Mucosa of rectum (tissue), 2 donors: ENCODE results near the gene LMCD1.

ENCODE experiments used
- H3K27ac ChIP-seq, 2 donors: one replicate each; pipeline ENCODE4 v1.7.0; 2013; ENCODE audit warnings: inconsistent platforms in 2 of 2, low read depth in 2 of 2, low read length in 2 of 2
- H3K27me3 ChIP-seq, 2 donors: one replicate each; pipeline ENCODE4 v1.7.0; 2013; ENCODE audit warnings: low read length in 2 of 2; ENCODE audit not compliant: control insufficient read depth in 2 of 2, insufficient read depth in 2 of 2
- H3K36me3 ChIP-seq, 2 donors: one replicate each; pipeline ENCODE4 v1.7.0; 2013; ENCODE audit warnings: low read length in 2 of 2; ENCODE audit not compliant: control insufficient read depth in 2 of 2, insufficient read depth in 2 of 2
- H3K4me1 ChIP-seq, 2 donors: one replicate each; pipeline ENCODE4 v1.7.0; 2013; ENCODE audit warnings: low read length in 2 of 2, mild to moderate bottlenecking in 1 of 2; ENCODE audit not compliant: control insufficient read depth in 2 of 2, insufficient read depth in 2 of 2
- H3K4me3 ChIP-seq, 2 donors: one replicate each; pipeline ENCODE4 v1.7.0; 2013; ENCODE audit warnings: low read length in 2 of 2
- H3K9ac ChIP-seq, 2 donors: one replicate each; pipeline ENCODE4 v1.7.0; 2013; ENCODE audit warnings: low read length in 2 of 2, low read depth in 1 of 2, mild to moderate bottlenecking in 1 of 2
- H3K9me3 ChIP-seq, 2 donors: one replicate each; pipeline ENCODE4 v1.7.0; 2013; ENCODE audit warnings: low read length in 2 of 2; ENCODE audit not compliant: control insufficient read depth in 2 of 2
- donor health status: healthy.
- donor health status: Normal muscosa, but diverticular disease.

The LMCD1 gene

GRCh38 chr3:8503871-8504610 lies 2.4 kb downstream of the LMCD1 start:
- Histone ChIP-seq H3K27me3 (no peaks in the 10 kb centered on the region), H3K36me3 (no peaks in the 10 kb centered on the region), H3K27ac (peak overlapping the region; percentile 18 to 38), H3K4me3 (peak overlapping the region in 1 of 2 donors; percentile 29), H3K4me1 (peaks cover 12 to 36% of the 10 kb centered on the region in 2 donors), H3K9me3 (no peaks in the 10 kb centered on the region), H3K9ac (no peak overlapping the region)

- H3K27me3 ChIP-seq: no peaks in the 10 kb centered on the region
- H3K9me3 ChIP-seq: no peaks in the 10 kb centered on the region
- no peaks in the 10 kb centered on the region for H3K36me3 ChIP-seq
- H3K27ac ChIP-seq: no peak overlapping the region
- no peak overlapping the region for H3K9ac ChIP-seq
- no peak overlapping the region for H3K4me3 ChIP-seq
- H3K4me1 ChIP-seq: peaks cover 12 to 39% of the 10 kb centered on the region in 2 donors
These were observed 3.0 kb downstream of the LMCD1 start for GRCh38 chr3:8504611-8504973.

- Histone ChIP-seq H3K27ac (peak overlapping the region; percentile 25 to 26), H3K4me1 (peaks cover 12 to 34% of the 10 kb centered on the region in 2 donors)
These were observed 4.0 kb downstream of the LMCD1 start for GRCh38 chr3:8505621-8506020.

GRCh38 chr3:8506571-8507061 lies 5.0 kb downstream of the LMCD1 start:
- no peak overlapping the region for H3K27ac ChIP-seq
- no peaks in the 10 kb centered on the region for H3K27me3 ChIP-seq
- no peaks in the 10 kb centered on the region for H3K36me3 ChIP-seq
- H3K4me1 ChIP-seq: peaks cover 12 to 33% of the 10 kb centered on the region in 2 donors
- H3K9ac ChIP-seq: no peak overlapping the region
- no peaks in the 10 kb centered on the region for H3K9me3 ChIP-seq
- no peak overlapping the region for H3K4me3 ChIP-seq

More at GRCh38 chr3:8505621-8506020, 4.0 kb downstream of the LMCD1 start:
- Histone ChIP-seq H3K27me3 (no peaks in the 10 kb centered on the region), H3K9me3 (no peaks in the 10 kb centered on the region), H3K36me3 (no peaks in the 10 kb centered on the region), H3K9ac (peak overlapping the region in 1 of 2 donors; percentile 17), H3K4me3 (no peak overlapping the region)

- Histone ChIP-seq H3K27me3 (no peaks in the 10 kb centered on the region), H3K9ac (no peak overlapping the region), H3K27ac (no peak overlapping the region), H3K36me3 (no peaks in the 10 kb centered on the region), H3K9me3 (no peaks in the 10 kb centered on the region), H3K4me3 (no peak overlapping the region), H3K4me1 (peaks cover 9 to 31% of the 10 kb centered on the region in 2 donors)
These were observed 5.9 kb downstream of the LMCD1 start for GRCh38 chr3:8507496-8507895.

- Histone ChIP-seq H3K4me1 (peaks cover 9 to 24% of the 10 kb centered on the region in 2 donors), H3K27ac (no peak overlapping the region), H3K9ac (no peak overlapping the region), H3K4me3 (no peak overlapping the region), H3K36me3 (no peaks in the 10 kb centered on the region), H3K27me3 (no peaks in the 10 kb centered on the region), H3K9me3 (no peaks in the 10 kb centered on the region)
These were observed 8.3 kb downstream of the LMCD1 start for GRCh38 chr3:8509961-8510360.

- H3K4me3 ChIP-seq: no peak overlapping the region
- H3K27ac ChIP-seq: no peak overlapping the region
- H3K4me1 ChIP-seq: peaks cover 0 to 11% of the 10 kb centered on the region in 2 donors
- no peaks in the 10 kb centered on the region for H3K36me3 ChIP-seq
- H3K9ac ChIP-seq: no peak overlapping the region
- H3K27me3 ChIP-seq: no peaks in the 10 kb centered on the region
- no peaks in the 10 kb centered on the region for H3K9me3 ChIP-seq
These were observed 10.6 kb downstream of the LMCD1 start for GRCh38 chr3:8512234-8512633.

GRCh38 chr3:8516047-8516661 lies 14.5 kb downstream of the LMCD1 start:
- H3K36me3 ChIP-seq: no peaks in the 10 kb centered on the region
- H3K4me3 ChIP-seq: no peak overlapping the region
- no peak overlapping the region for H3K9ac ChIP-seq
- H3K9me3 ChIP-seq: no peaks in the 10 kb centered on the region
- H3K27me3 ChIP-seq: no peaks in the 10 kb centered on the region
- peaks cover 0 to 6% of the 10 kb centered on the region in 2 donors for H3K4me1 ChIP-seq
- no peak overlapping the region for H3K27ac ChIP-seq

- no peaks in the 10 kb centered on the region for H3K9me3 ChIP-seq
- H3K27ac ChIP-seq: no peak overlapping the region
- H3K27me3 ChIP-seq: no peaks in the 10 kb centered on the region
- H3K4me1 ChIP-seq: peaks cover 0 to 6% of the 10 kb centered on the region in 2 donors
- no peak overlapping the region for H3K9ac ChIP-seq
- no peaks in the 10 kb centered on the region for H3K36me3 ChIP-seq
- no peak overlapping the region for H3K4me3 ChIP-seq
These were observed 15.2 kb downstream of the LMCD1 start for GRCh38 chr3:8516783-8517182.

- peaks cover 0 to 6% of the 10 kb centered on the region in 2 donors for H3K4me1 ChIP-seq
These were observed 15.9 kb downstream of the LMCD1 start for GRCh38 chr3:8517487-8517886.

More at GRCh38 chr3:8517487-8517886, 15.9 kb downstream of the LMCD1 start:
- Histone ChIP-seq H3K9ac (no peak overlapping the region), H3K4me3 (no peak overlapping the region), H3K9me3 (no peaks in the 10 kb centered on the region), H3K27ac (no peak overlapping the region), H3K27me3 (no peaks in the 10 kb centered on the region), H3K36me3 (no peaks in the 10 kb centered on the region)
